HG03575 (cell line): ENCODE results near the gene BACH2.

Experiments used
- ATAC-seq: cut with Tn5 transposase; IDR thresholded peaks from one replicate; pipeline ENCODE4 v1.9.1; 2021; ENCODE audit not compliant: unreplicated experiment, insufficient number of reproducible peaks, low FRiP score; ENCODE audit errors: extremely low read depth

Gene BACH2

GRCh38 chr6:90197854-90198496 lies 98.7 kb downstream of the BACH2 start:
- ATAC-seq: no peak

- no peak for ATAC-seq
Measured at GRCh38 chr6:90195094-90195829, 101.4 kb downstream of the BACH2 start.

GRCh38 chr6:90194371-90194841 lies 102.2 kb downstream of the BACH2 start:
- no peak for ATAC-seq

- ATAC-seq: no peak
Measured at GRCh38 chr6:90193359-90193758, 103.3 kb downstream of the BACH2 start.

- ATAC-seq: no peak
Measured at GRCh38 chr6:90192857-90193256, 103.8 kb downstream of the BACH2 start.

GRCh38 chr6:90190752-90191395 lies 105.8 kb downstream of the BACH2 start:
- ATAC-seq: no peak

- ATAC-seq: no peak
Measured at GRCh38 chr6:90190131-90190530, 106.5 kb downstream of the BACH2 start.

GRCh38 chr6:90187437-90188121 lies 109.1 kb downstream of the BACH2 start:
- no peak for ATAC-seq

- no peak for ATAC-seq
Measured at GRCh38 chr6:90186637-90187371, 109.8 kb downstream of the BACH2 start.

- no peak for ATAC-seq
Measured at GRCh38 chr6:90186026-90186425, 110.6 kb downstream of the BACH2 start.

- ATAC-seq: no peak
Measured at GRCh38 chr6:90184334-90185298, 112.0 kb downstream of the BACH2 start.

- no peak for ATAC-seq
Measured at GRCh38 chr6:90183587-90184333, 112.9 kb downstream of the BACH2 start.

GRCh38 chr6:90180526-90180925 lies 116.1 kb downstream of the BACH2 start:
- ATAC-seq: no peak

- no peak for ATAC-seq
Measured at GRCh38 chr6:90179190-90180169, 117.2 kb downstream of the BACH2 start.

- ATAC-seq: no peak
Measured at GRCh38 chr6:90178384-90178855, 118.2 kb downstream of the BACH2 start.
